K562 (cell line): ENCODE measurements around the gene PLCB3. TPM values are rescaled to one million over a fixed set of nuclear protein-coding genes. Genes with fewer than 3 reads are reported as not detected.

Source experiments
- CAMTA2 ChIP-seq: fragments of 250-450 bp; sonication (Bioruptor Pico); conservative IDR thresholded peaks from 2 replicates; pipeline ENCODE4 v1.5.1; 2022
- CBX1 ChIP-seq: sonication (generic); IDR thresholded peaks from 2 replicates; pipeline ENCODE4 v1.6.1; 2016; ENCODE audit warnings: antibody characterized with exemption, low read depth, mild to moderate bottlenecking
- CCAR2 ChIP-seq: fragments of 200-400 bp; formaldehyde crosslinking; IDR thresholded peaks from 2 replicates; pipeline ENCODE4 v1.6.1; 2017; ENCODE audit warnings: mild to moderate bottlenecking, low read depth, low read length
- DDX20 ChIP-seq: fragments of 450-650 bp; IDR thresholded peaks from 2 replicates; pipeline ENCODE4 v1.6.1; 2016; ENCODE audit warnings: missing genetic modification characterization, low read depth, mild to moderate bottlenecking, missing compliant biosample characterization, moderate library complexity
- EZH2 ChIP-seq: IDR thresholded peaks from 2 replicates; pipeline ENCODE4 v1.6.1; 2012; ENCODE audit warnings: low read depth, mild to moderate bottlenecking, inconsistent platforms, low read length, borderline replicate concordance
- GATA2 ChIP-seq: sonication (generic); formaldehyde crosslinking; IDR thresholded peaks from 2 replicates; pipeline ENCODE4 v1.4.0; 2020; ENCODE audit warnings: mild to moderate bottlenecking, missing genetic modification reagents
- GTF2E2 ChIP-seq: fragments of 200-800 bp; sonication (Bioruptor generic); IDR thresholded peaks from 2 replicates; pipeline ENCODE4 v1.6.1; 2016; ENCODE audit warnings: missing genetic modification characterization, missing compliant biosample characterization
- MAFF ChIP-seq: IDR thresholded peaks from 2 replicates; pipeline ENCODE4 v1.6.1; 2012; ENCODE audit warnings: low read length, improper control_type of control experiment
- NFE2 ChIP-seq: IDR thresholded peaks from 2 replicates; pipeline ENCODE4 v1.6.1; 2014; ENCODE audit warnings: antibody characterized with exemption, low read depth
- NFIC ChIP-seq: fragments of 450-650 bp; IDR thresholded peaks from 2 replicates; pipeline ENCODE4 v1.6.1; 2017; ENCODE audit warnings: mild to moderate bottlenecking, inconsistent platforms
- POLR3G ChIP-seq: IDR thresholded peaks from 2 replicates; pipeline ENCODE4 v1.6.1; 2011; ENCODE audit not compliant: insufficient read length, insufficient replicate concordance; ENCODE audit errors: extremely low read depth
- RBBP5 ChIP-seq: fragments of 200-600 bp; sonication (generic); IDR thresholded peaks from 2 replicates; pipeline ENCODE4 v1.6.1; 2012; ENCODE audit warnings: borderline replicate concordance, mild to moderate bottlenecking, low read length, control low read depth, inconsistent platforms; ENCODE audit not compliant: insufficient read depth, poor library complexity, severe bottlenecking
- STAG1 ChIP-seq: sonication (generic); formaldehyde crosslinking; IDR thresholded peaks from 2 replicates; pipeline ENCODE4 v1.5.0; 2020; ENCODE audit warnings: missing genetic modification reagents, borderline replicate concordance
- ZNF695 ChIP-seq: fragments of 450-650 bp; formaldehyde crosslinking; IDR thresholded peaks from 2 replicates; pipeline ENCODE4 v1.4.0; 2020; ENCODE audit warnings: mild to moderate bottlenecking, moderate library complexity
- polyA plus RNA-seq, 8 experiments: library from polyadenylated mRNA; depleted of rRNA in 4 of 8; stranded (reverse) in 5 of 8; unstranded in 3 of 8; fragments of >200 nt; fragmentation: Nextera tagmentation in 2 of 8; fragmentation: Illumina TruSeq in 1 of 8; extraction: Ambion mirVana in 2 of 8; extraction: Trizol in 1 of 8; gene quantifications; 2 replicates each; pipeline versions ENCODE4 v1.2.1 to v1.2.3, GENCODE V29; 2011 to 2014; ENCODE audit warnings: inconsistent platforms in 1 of 8, missing spikeins in 1 of 8
- total RNA-seq, 7 experiments: library from RNA; depleted of rRNA in 6 of 7; stranded (reverse); fragments of >200 nt in 6 of 7; fragmentation: Illumina TruSeq in 2 of 7; extraction: Trizol in 2 of 7; gene quantifications; 2 replicates each; pipeline versions ENCODE4 v1.2.1 to v1.2.3, GENCODE V29; 2011 to 2021; ENCODE audit warnings: low replicate concordance in 1 of 7
- TF ChIP-seq, protein P1 (sequence below): fragments of 450-650 bp; IDR thresholded peaks from 2 replicates; pipeline ENCODE4 v1.6.1; 2016; ENCODE audit warnings: missing biosample characterization, missing genetic modification characterization
- TF ChIP-seq, protein P2 (sequence below): fragments of 250-450 bp; sonication (Bioruptor Pico); IDR thresholded peaks from 2 replicates; pipeline ENCODE4 v1.5.0; 2020; ENCODE audit warnings: mild to moderate bottlenecking
- TF ChIP-seq, protein P3 (sequence below): fragments of 250-450 bp; sonication (Bioruptor Pico); IDR thresholded peaks from 2 replicates; pipeline ENCODE4 v1.4.0; 2020
- TF ChIP-seq, protein P4 (sequence below), 3 experiments: fragments of 200-800 bp in 1 of 3; sonication (Bioruptor generic) in 1 of 3; sonication (generic) in 1 of 3; formaldehyde crosslinking in 1 of 3; IDR thresholded peaks; 2 replicates each; pipeline versions ENCODE4 v1.6.1 to v1.8.0; 2016 to 2022; ENCODE audit warnings: mild to moderate bottlenecking in 2 of 3, missing compliant biosample characterization in 2 of 3, missing genetic modification characterization in 2 of 3, missing genetic modification reagents in 1 of 3
- TF ChIP-seq, protein P5 (sequence below): fragments of 250-450 bp; sonication (Bioruptor Pico); IDR thresholded peaks from 2 replicates; pipeline ENCODE4 v1.4.0; 2020; ENCODE audit warnings: mild to moderate bottlenecking, moderate library complexity

The PLCB3 gene
- total and polyA plus RNA-seq, 9 of the 15 experiments (the other 6 are each of a cell fraction or from before 2014, with no cell fraction given), result 0.31 to 44.8 (median 14.6) TPM

DNA sequence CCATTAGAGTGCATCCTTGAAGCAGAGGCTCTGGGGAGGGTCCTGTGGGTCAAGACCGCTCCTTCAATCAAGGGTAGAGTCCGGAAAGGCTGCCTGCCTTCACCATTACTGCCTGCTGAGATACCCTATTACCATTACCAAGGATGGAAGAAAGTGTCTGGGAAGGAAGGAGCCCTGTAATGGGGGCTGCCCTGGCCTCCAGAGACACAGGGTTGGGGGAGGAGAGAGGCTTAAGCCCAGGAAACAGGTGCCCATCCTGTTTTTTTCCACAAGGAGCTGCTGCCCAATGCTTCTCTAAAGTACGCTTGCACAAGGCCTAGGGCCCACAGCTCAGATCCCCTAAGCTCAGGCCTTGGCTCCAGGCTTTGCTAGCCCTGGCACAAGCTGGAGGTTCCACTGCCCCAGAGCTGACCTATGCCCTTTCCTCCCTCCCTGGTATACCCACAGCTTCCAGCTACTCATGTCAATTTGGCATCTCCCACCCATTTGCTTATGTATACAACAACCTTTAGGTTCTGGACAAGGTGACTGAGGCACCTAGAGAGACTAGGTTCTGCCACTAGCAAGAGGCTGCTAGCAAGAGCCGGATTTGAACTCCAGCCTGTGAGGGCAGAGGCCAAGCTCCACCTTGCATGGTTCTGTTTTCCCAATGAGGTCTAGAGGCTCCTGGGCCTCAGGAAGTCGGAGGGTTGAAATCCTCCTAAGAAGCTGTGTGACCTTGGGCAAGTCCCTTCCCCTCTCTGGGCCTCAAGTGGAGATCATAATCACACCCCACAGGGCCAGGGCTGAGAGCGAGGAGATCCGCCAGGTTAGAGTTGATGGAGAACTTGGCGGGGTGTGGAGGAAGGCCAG is 1.5 kb upstream of the PLCB3 start (continued):
- peak; percentile 82 for TF ChIP-seq GATA2 (CRISPR knock-in tag)
- TF ChIP-seq NFE2, result no peak
- no peak for TF ChIP-seq CCAR2
- TF ChIP-seq, protein P1, sequence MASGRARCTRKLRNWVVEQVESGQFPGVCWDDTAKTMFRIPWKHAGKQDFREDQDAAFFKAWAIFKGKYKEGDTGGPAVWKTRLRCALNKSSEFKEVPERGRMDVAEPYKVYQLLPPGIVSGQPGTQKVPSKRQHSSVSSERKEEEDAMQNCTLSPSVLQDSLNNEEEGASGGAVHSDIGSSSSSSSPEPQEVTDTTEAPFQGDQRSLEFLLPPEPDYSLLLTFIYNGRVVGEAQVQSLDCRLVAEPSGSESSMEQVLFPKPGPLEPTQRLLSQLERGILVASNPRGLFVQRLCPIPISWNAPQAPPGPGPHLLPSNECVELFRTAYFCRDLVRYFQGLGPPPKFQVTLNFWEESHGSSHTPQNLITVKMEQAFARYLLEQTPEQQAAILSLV (tag), result no peak
- TF ChIP-seq, protein P2, sequence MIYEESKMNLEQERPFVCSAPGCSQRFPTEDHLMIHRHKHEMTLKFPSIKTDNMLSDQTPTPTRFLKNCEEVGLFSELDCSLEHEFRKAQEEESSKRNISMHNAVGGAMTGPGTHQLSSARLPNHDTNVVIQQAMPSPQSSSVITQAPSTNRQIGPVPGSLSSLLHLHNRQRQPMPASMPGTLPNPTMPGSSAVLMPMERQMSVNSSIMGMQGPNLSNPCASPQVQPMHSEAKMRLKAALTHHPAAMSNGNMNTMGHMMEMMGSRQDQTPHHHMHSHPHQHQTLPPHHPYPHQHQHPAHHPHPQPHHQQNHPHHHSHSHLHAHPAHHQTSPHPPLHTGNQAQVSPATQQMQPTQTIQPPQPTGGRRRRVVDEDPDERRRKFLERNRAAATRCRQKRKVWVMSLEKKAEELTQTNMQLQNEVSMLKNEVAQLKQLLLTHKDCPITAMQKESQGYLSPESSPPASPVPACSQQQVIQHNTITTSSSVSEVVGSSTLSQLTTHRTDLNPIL, result no peak
- TF ChIP-seq, protein P3, sequence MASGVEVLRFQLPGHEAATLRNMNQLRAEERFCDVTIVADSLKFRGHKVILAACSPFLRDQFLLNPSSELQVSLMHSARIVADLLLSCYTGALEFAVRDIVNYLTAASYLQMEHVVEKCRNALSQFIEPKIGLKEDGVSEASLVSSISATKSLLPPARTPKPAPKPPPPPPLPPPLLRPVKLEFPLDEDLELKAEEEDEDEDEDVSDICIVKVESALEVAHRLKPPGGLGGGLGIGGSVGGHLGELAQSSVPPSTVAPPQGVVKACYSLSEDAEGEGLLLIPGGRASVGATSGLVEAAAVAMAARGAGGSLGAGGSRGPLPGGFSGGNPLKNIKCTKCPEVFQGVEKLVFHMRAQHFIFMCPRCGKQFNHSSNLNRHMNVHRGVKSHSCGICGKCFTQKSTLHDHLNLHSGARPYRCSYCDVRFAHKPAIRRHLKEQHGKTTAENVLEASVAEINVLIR (CRISPR knock-in tag), result no peak
- TF ChIP-seq, protein P4, sequence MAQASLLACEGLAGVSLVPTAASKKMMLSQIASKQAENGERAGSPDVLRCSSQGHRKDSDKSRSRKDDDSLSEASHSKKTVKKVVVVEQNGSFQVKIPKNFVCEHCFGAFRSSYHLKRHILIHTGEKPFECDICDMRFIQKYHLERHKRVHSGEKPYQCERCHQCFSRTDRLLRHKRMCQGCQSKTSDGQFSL (CRISPR knock-in tag; IDR thresholded peaks at IDR 0.05), result 0 out of 2 replicates have a peak, but pooled peaks have one; percentile 4
- TF ChIP-seq, protein P4 (tag; IDR thresholded peaks at IDR 0.05), result no peak
- no peak for TF ChIP-seq EZH2
- peak; percentile 78; the same call in 1 of the 2 replicates for TF ChIP-seq CBX1
- no peak for TF ChIP-seq CAMTA2 (CRISPR knock-in tag)
- TF ChIP-seq GTF2E2 (tag), result no peak
- no peak for TF ChIP-seq STAG1 (CRISPR knock-in tag)
- TF ChIP-seq RBBP5, result no peak
- TF ChIP-seq, protein P5, sequence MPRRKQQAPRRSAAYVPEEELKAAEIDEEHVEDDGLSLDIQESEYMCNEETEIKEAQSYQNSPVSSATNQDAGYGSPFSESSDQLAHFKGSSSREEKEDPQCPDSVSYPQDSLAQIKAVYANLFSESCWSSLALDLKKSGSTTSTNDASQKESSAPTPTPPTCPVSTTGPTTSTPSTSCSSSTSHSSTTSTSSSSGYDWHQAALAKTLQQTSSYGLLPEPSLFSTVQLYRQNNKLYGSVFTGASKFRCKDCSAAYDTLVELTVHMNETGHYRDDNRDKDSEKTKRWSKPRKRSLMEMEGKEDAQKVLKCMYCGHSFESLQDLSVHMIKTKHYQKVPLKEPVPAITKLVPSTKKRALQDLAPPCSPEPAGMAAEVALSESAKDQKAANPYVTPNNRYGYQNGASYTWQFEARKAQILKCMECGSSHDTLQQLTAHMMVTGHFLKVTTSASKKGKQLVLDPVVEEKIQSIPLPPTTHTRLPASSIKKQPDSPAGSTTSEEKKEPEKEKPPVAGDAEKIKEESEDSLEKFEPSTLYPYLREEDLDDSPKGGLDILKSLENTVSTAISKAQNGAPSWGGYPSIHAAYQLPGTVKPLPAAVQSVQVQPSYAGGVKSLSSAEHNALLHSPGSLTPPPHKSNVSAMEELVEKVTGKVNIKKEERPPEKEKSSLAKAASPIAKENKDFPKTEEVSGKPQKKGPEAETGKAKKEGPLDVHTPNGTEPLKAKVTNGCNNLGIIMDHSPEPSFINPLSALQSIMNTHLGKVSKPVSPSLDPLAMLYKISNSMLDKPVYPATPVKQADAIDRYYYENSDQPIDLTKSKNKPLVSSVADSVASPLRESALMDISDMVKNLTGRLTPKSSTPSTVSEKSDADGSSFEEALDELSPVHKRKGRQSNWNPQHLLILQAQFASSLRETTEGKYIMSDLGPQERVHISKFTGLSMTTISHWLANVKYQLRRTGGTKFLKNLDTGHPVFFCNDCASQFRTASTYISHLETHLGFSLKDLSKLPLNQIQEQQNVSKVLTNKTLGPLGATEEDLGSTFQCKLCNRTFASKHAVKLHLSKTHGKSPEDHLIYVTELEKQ (CRISPR knock-in tag), result no peak
- no peak for TF ChIP-seq ZNF695 (CRISPR knock-in tag)
- TF ChIP-seq DDX20 (tag), result no peak
- TF ChIP-seq NFIC, result 0 out of 2 replicates have a peak, but pooled peaks have one; percentile 19
- TF ChIP-seq MAFF, result no peak
- no peak for TF ChIP-seq POLR3G
